PFSK-1 (cell line): Measurements from ENCODE around the gene SLC26A2.

Source experiments
- POLR2AphosphoS5 ChIP-seq: IDR thresholded peaks from 2 replicates; pipeline ENCODE4 v1.6.1; 2012; ENCODE audit warnings: low read depth, mild to moderate bottlenecking, control low read depth, low read length, moderate library complexity
- REST ChIP-seq, 2 experiments: IDR thresholded peaks; 2 replicates each; pipeline versions ENCODE4 v1.6.1 to v1.8.0; 2011 to 2012; ENCODE audit warnings: low read depth in 2 of 2, low read length in 2 of 2, control low read depth in 1 of 2, inconsistent platforms in 1 of 2, mild to moderate bottlenecking in 1 of 2, moderate library complexity in 1 of 2; ENCODE audit not compliant: insufficient read depth in 1 of 2
- TAF1 ChIP-seq: IDR thresholded peaks from 2 replicates; pipeline ENCODE4 v1.6.1; 2012; ENCODE audit warnings: low read length, control low read depth, borderline replicate concordance; ENCODE audit not compliant: insufficient read depth

GRCh38 chr5:149966946-149967345, 6.4 kb downstream of the SLC26A2 start:
- no peak for TF ChIP-seq POLR2AphosphoS5
- no peak for TF ChIP-seq TAF1
- TF ChIP-seq REST (IDR thresholded peaks at IDR 0.05; ENCODE audit: insufficient read depth in 1 of 2, low read depth in 2 of 2, low read length in 2 of 2), result no peak
